ENCODE results near the gene UBE2F.

The UBE2F gene

GRCh38 chr2:237951878-237952277 lies 14.9 kb upstream of the UBE2F start:
- Histone ChIP-seq H3K9ac (ENCODE audit: low read depth, low read length) (no peak overlapping the region), H4K20me1 (ENCODE audit: insufficient read depth, low read length) (no peaks in the 10 kb centered on the region), H3K4me1 (ENCODE audit: insufficient read depth, low read length) (no peaks in the 10 kb centered on the region), H3K9me3 (ENCODE audit: insufficient read depth, low read length, severe bottlenecking) (no peaks in the 10 kb centered on the region), H3K79me2 (ENCODE audit: insufficient read depth, low read length) (no peaks in the 10 kb centered on the region), H3K4me2 (ENCODE audit: insufficient read depth, low read length) (no peak overlapping the region), H3K36me3 (ENCODE audit: insufficient read depth, low read length) (no peaks in the 10 kb centered on the region), H3K4me3 (ENCODE audit: low read depth in 1 of 2, low read length in 2 of 2) (no peak overlapping the region), H3K27me3 (ENCODE audit: insufficient read depth, low read length, poor library complexity) (no peaks in the 10 kb centered on the region), H3K27ac (ENCODE audit: low read length) (no peak overlapping the region), H2AFZ (ENCODE audit: low read depth, low read length) (no peak overlapping the region)
- no peak for TF ChIP-seq CTCF (IDR thresholded peaks at IDR 0.05; ENCODE audit: borderline replicate concordance, extremely low read depth, low read length, poor library complexity, severe bottlenecking)
- no peak for TF ChIP-seq EZH2 (IDR thresholded peaks at IDR 0.05; ENCODE audit: borderline replicate concordance, low read depth, low read length, severe bottlenecking)
- no peak for DNase-seq
- ATAC-seq (ENCODE audit: insufficient read depth, low read depth): no peak

- no peak overlapping the region for H3K9ac ChIP-seq (ENCODE audit: low read depth, low read length)
- H4K20me1 ChIP-seq (ENCODE audit: insufficient read depth, low read length): no peaks in the 10 kb centered on the region
- no peaks in the 10 kb centered on the region for H3K27me3 ChIP-seq (ENCODE audit: insufficient read depth, low read length, poor library complexity)
- H3K36me3 ChIP-seq (ENCODE audit: insufficient read depth, low read length): no peaks in the 10 kb centered on the region
- H3K27ac ChIP-seq (ENCODE audit: low read length): no peak overlapping the region
- no peak overlapping the region for H2AFZ ChIP-seq (ENCODE audit: low read depth, low read length)
- ATAC-seq (ENCODE audit: insufficient read depth, low read depth): no peak
- H3K4me2 ChIP-seq (ENCODE audit: insufficient read depth, low read length): no peak overlapping the region
- H3K79me2 ChIP-seq (ENCODE audit: insufficient read depth, low read length): no peaks in the 10 kb centered on the region
- no peak for TF ChIP-seq CTCF (IDR thresholded peaks at IDR 0.05; ENCODE audit: borderline replicate concordance, extremely low read depth, low read length, poor library complexity, severe bottlenecking)
- TF ChIP-seq EZH2 (IDR thresholded peaks at IDR 0.05; ENCODE audit: borderline replicate concordance, low read depth, low read length, severe bottlenecking): no peak
- no peaks in the 10 kb centered on the region for H3K9me3 ChIP-seq (ENCODE audit: insufficient read depth, low read length, severe bottlenecking)
- no peaks in the 10 kb centered on the region for H3K4me1 ChIP-seq (ENCODE audit: insufficient read depth, low read length)
- no peak overlapping the region for H3K4me3 ChIP-seq (ENCODE audit: low read depth in 1 of 2, low read length in 2 of 2)
- DNase-seq: no peak
Observed at GRCh38 chr2:237952851-237953250, 14.0 kb upstream of the UBE2F start.

- H3K27ac ChIP-seq (ENCODE audit: low read length): no peak overlapping the region
- no peak overlapping the region for H2AFZ ChIP-seq (ENCODE audit: low read depth, low read length)
- H3K4me3 ChIP-seq (ENCODE audit: low read depth in 1 of 2, low read length in 2 of 2): no peak overlapping the region
- no peaks in the 10 kb centered on the region for H3K4me1 ChIP-seq (ENCODE audit: insufficient read depth, low read length)
- no peaks in the 10 kb centered on the region for H3K79me2 ChIP-seq (ENCODE audit: insufficient read depth, low read length)
- no peak for TF ChIP-seq CTCF (IDR thresholded peaks at IDR 0.05; ENCODE audit: borderline replicate concordance, extremely low read depth, low read length, poor library complexity, severe bottlenecking)
- TF ChIP-seq EZH2 (IDR thresholded peaks at IDR 0.05; ENCODE audit: borderline replicate concordance, low read depth, low read length, severe bottlenecking): no peak
- H3K27me3 ChIP-seq (ENCODE audit: insufficient read depth, low read length, poor library complexity): no peaks in the 10 kb centered on the region
- H4K20me1 ChIP-seq (ENCODE audit: insufficient read depth, low read length): no peaks in the 10 kb centered on the region
- no peak for DNase-seq
- H3K9ac ChIP-seq (ENCODE audit: low read depth, low read length): no peak overlapping the region
- H3K4me2 ChIP-seq (ENCODE audit: insufficient read depth, low read length): no peak overlapping the region
- no peaks in the 10 kb centered on the region for H3K9me3 ChIP-seq (ENCODE audit: insufficient read depth, low read length, severe bottlenecking)
- no peaks in the 10 kb centered on the region for H3K36me3 ChIP-seq (ENCODE audit: insufficient read depth, low read length)
- no peak for ATAC-seq (ENCODE audit: insufficient read depth, low read depth)
Observed at GRCh38 chr2:237955640-237956401, 11.0 kb upstream of the UBE2F start.

Measured in DND-41 (cell line).